Vagina (tissue), 2 donors: ENCODE measurements around the gene CEP128. TPM values are rescaled to one million over a fixed set of nuclear protein-coding genes. Genes with fewer than 3 reads are reported as not detected.

Experiments used
- DNase-seq, 2 donors: peaks; one replicate each; pipeline ENCODE4 v3.0.0-alpha.2; 2017; ENCODE audit errors: extremely low spot score in 2 of 2
- H3K27ac ChIP-seq: fragments of 200-600 bp; sonication (generic); one replicate; pipeline ENCODE4 v1.5.1; 2019
- H3K27me3 ChIP-seq: fragments of 200-600 bp; sonication (generic); one replicate; pipeline ENCODE4 v1.5.1; 2019
- H3K36me3 ChIP-seq, 2 donors: fragments of 200-600 bp; sonication (generic); one replicate each; pipeline ENCODE4 v1.5.1; 2017 to 2019
- H3K4me1 ChIP-seq: fragments of 200-600 bp; sonication (generic); one replicate; pipeline ENCODE4 v1.5.1; 2019
- H3K4me3 ChIP-seq, 2 donors: fragments of 200-600 bp; sonication (generic); 1 replicate in 1 of 2; 2 replicates in 1 of 2; pipeline ENCODE4 v1.5.1; 2016 to 2019
- H3K9me3 ChIP-seq: fragments of 200-600 bp; sonication (generic); one replicate; pipeline ENCODE4 v1.5.1; 2019
- CTCF ChIP-seq, 3 experiments: fragments of 450-650 bp in 2 of 3; fragments of 200-600 bp in 1 of 3; sonication (generic) in 1 of 3; IDR thresholded peaks; one replicate each; pipeline ENCODE4 v1.5.1; 2017 to 2019; ENCODE audit warnings: antibody characterized with exemption in 3 of 3, mild to moderate bottlenecking in 2 of 3, moderate library complexity in 2 of 3
- POLR2A ChIP-seq, 2 donors: fragments of 450-650 bp; IDR thresholded peaks; one replicate each; pipeline ENCODE4 v1.6.1; 2017; ENCODE audit warnings: antibody characterized with exemption in 2 of 2, mild to moderate bottlenecking in 2 of 2, moderate library complexity in 2 of 2
- POLR2AphosphoS5 ChIP-seq, 2 donors: sonication (generic); formaldehyde crosslinking; IDR thresholded peaks; one replicate each; pipeline ENCODE4 v1.9.0; 2017; ENCODE audit warnings: antibody characterized with exemption in 2 of 2, mild to moderate bottlenecking in 2 of 2, low read depth in 1 of 2; ENCODE audit not compliant: insufficient read depth in 1 of 2
- intact Hi-C: fragments of 100-400 bp; cut with DNase I; formaldehyde crosslinking; loops from one replicate; pipeline ENCODE4 v1.15.1; 2023
- total RNA-seq: library from RNA; depleted of rRNA; stranded (reverse); fragments of >200 nt; gene quantifications from one replicate; pipeline ENCODE4 v1.2.3, GENCODE V29; 2016

The CEP128 gene
- total RNA-seq, 1 donor from 2014 or later, result 6.6 TPM

GRCh38 chr14:80465546-80466220 is 475.9 kb downstream of the CEP128 start:
- intact Hi-C loops, result no loop called here
- Histone ChIP-seq H3K4me1 (no peaks in the 10 kb centered on the region), H3K27ac (no peak overlapping the region), H3K4me3 (no peak overlapping the region), H3K9me3 (no peaks in the 10 kb centered on the region), H3K36me3 (no peaks in the 10 kb centered on the region), H3K27me3 (no peaks in the 10 kb centered on the region)
- no peak for DNase-seq
- TF ChIP-seq POLR2AphosphoS5 (IDR thresholded peaks at IDR 0.05; ENCODE audit: insufficient read depth in 1 of 2, low read depth in 1 of 2), result no peak
- TF ChIP-seq CTCF (IDR thresholded peaks at IDR 0.05), result no peak
- no peak for TF ChIP-seq POLR2A (IDR thresholded peaks at IDR 0.05)

GRCh38 chr14:80464531-80465149 is 476.9 kb downstream of the CEP128 start:
- Histone ChIP-seq H3K4me3 (no peak overlapping the region), H3K9me3 (no peaks in the 10 kb centered on the region), H3K4me1 (no peaks in the 10 kb centered on the region), H3K36me3 (no peaks in the 10 kb centered on the region), H3K27me3 (no peaks in the 10 kb centered on the region), H3K27ac (no peak overlapping the region)
- DNase-seq, result no peak
- intact Hi-C loops, result no loop called here
- no peak for TF ChIP-seq POLR2A (IDR thresholded peaks at IDR 0.05)
- no peak for TF ChIP-seq POLR2AphosphoS5 (IDR thresholded peaks at IDR 0.05; ENCODE audit: insufficient read depth in 1 of 2, low read depth in 1 of 2)
- no peak for TF ChIP-seq CTCF (IDR thresholded peaks at IDR 0.05)

- DNase-seq, result no peak
- no peaks in the 10 kb centered on the region for H3K9me3 ChIP-seq
- no peaks in the 10 kb centered on the region for H3K27me3 ChIP-seq
- no peaks in the 10 kb centered on the region for H3K36me3 ChIP-seq
- H3K4me3 ChIP-seq, result no peak overlapping the region
- TF ChIP-seq POLR2AphosphoS5 (IDR thresholded peaks at IDR 0.05; ENCODE audit: insufficient read depth in 1 of 2, low read depth in 1 of 2) (no peak), CTCF (IDR thresholded peaks at IDR 0.05) (no peak), POLR2A (IDR thresholded peaks at IDR 0.05) (no peak)
- H3K27ac ChIP-seq, result no peak overlapping the region
- intact Hi-C loops, result no loop called here
- peaks cover 9% of the 10 kb centered on the region for H3K4me1 ChIP-seq
Measured at GRCh38 chr14:80456209-80456608, 485.3 kb downstream of the CEP128 start.

GRCh38 chr14:80455031-80455430 is 486.5 kb downstream of the CEP128 start:
- no peak for DNase-seq
- Histone ChIP-seq H3K36me3 (no peaks in the 10 kb centered on the region), H3K27ac (no peak overlapping the region), H3K9me3 (no peaks in the 10 kb centered on the region), H3K4me1 (peaks cover 9% of the 10 kb centered on the region), H3K4me3 (no peak overlapping the region), H3K27me3 (no peaks in the 10 kb centered on the region)
- intact Hi-C loops, result no loop called here
- no peak for TF ChIP-seq POLR2AphosphoS5 (IDR thresholded peaks at IDR 0.05; ENCODE audit: insufficient read depth in 1 of 2, low read depth in 1 of 2)
- no peak for TF ChIP-seq POLR2A (IDR thresholded peaks at IDR 0.05)
- no peak for TF ChIP-seq CTCF (IDR thresholded peaks at IDR 0.05)

GRCh38 chr14:80448267-80448666 is 493.3 kb downstream of the CEP128 start:
- no peak for TF ChIP-seq POLR2A (IDR thresholded peaks at IDR 0.05)
- TF ChIP-seq POLR2AphosphoS5 (IDR thresholded peaks at IDR 0.05; ENCODE audit: insufficient read depth in 1 of 2, low read depth in 1 of 2), result no peak
- no peak for TF ChIP-seq CTCF (IDR thresholded peaks at IDR 0.05)

More at GRCh38 chr14:80448267-80448666, 493.3 kb downstream of the CEP128 start:
- Histone ChIP-seq H3K4me1 (no peaks in the 10 kb centered on the region), H3K36me3 (no peaks in the 10 kb centered on the region), H3K27me3 (no peaks in the 10 kb centered on the region), H3K27ac (no peak overlapping the region), H3K9me3 (no peaks in the 10 kb centered on the region), H3K4me3 (no peak overlapping the region)
- intact Hi-C loops, result no loop called here
- DNase-seq, result no peak
